Glutamatergic neuron (in vitro differentiated cells): Measurements from ENCODE around the gene FMO4. TPM values are rescaled to one million over a fixed set of nuclear protein-coding genes. Genes with fewer than 3 reads are reported as not detected.
"Not testable (repeated sequence)": the region's sequence is repeated elsewhere in the genome, so short reads cannot be mapped to it uniquely, and the experiment has no call there.

Experiments
- DNase-seq: peaks from one replicate; pipeline ENCODE4 v3.0.0; 2022
- H3K27ac Mint-ChIP-seq: one replicate; pipeline ENCODE4 v1.8.0; 2020; ENCODE audit warnings: mild to moderate bottlenecking, mixed read lengths, inconsistent platforms; ENCODE audit not compliant: unreplicated experiment
- H3K27me3 Mint-ChIP-seq: one replicate; pipeline ENCODE4 v1.8.0; 2020; ENCODE audit warnings: mild to moderate bottlenecking, moderate library complexity, mixed read lengths, inconsistent platforms; ENCODE audit not compliant: unreplicated experiment
- H3K36me3 Mint-ChIP-seq: one replicate; pipeline ENCODE4 v1.8.0; 2020; ENCODE audit warnings: mild to moderate bottlenecking, mixed read lengths, inconsistent platforms; ENCODE audit not compliant: unreplicated experiment
- H3K4me1 Mint-ChIP-seq: one replicate; pipeline ENCODE4 v1.8.0; 2020; ENCODE audit warnings: mild to moderate bottlenecking, low read depth, mixed read lengths, inconsistent platforms; ENCODE audit not compliant: unreplicated experiment
- H3K4me3 Mint-ChIP-seq: one replicate; pipeline ENCODE4 v1.8.0; 2020; ENCODE audit warnings: mild to moderate bottlenecking, mixed read lengths, inconsistent platforms; ENCODE audit not compliant: unreplicated experiment
- H3K9me3 Mint-ChIP-seq: one replicate; pipeline ENCODE4 v1.8.0; 2020; ENCODE audit warnings: mild to moderate bottlenecking, moderate library complexity, mixed read lengths, inconsistent platforms; ENCODE audit not compliant: unreplicated experiment
- CTCF ChIP-seq: fragments of 200-600 bp; sonication (generic); IDR thresholded peaks from one replicate; pipeline ENCODE4 v1.5.0; 2021; ENCODE audit not compliant: partially characterized antibody, unreplicated experiment
- total RNA-seq: library from RNA; stranded (reverse); fragmentation: NEBNext Ultra II Directional; extraction: Animal tissue kit (Norgen Biotek cat#: 25700); gene quantifications from one replicate; pipeline ENCODE4 v1.2.1, GENCODE V29; 2021; ENCODE audit not compliant: unreplicated experiment

FMO4 gene
- total RNA-seq, 1 donor from 2014 or later = 0.56 TPM

DNA sequence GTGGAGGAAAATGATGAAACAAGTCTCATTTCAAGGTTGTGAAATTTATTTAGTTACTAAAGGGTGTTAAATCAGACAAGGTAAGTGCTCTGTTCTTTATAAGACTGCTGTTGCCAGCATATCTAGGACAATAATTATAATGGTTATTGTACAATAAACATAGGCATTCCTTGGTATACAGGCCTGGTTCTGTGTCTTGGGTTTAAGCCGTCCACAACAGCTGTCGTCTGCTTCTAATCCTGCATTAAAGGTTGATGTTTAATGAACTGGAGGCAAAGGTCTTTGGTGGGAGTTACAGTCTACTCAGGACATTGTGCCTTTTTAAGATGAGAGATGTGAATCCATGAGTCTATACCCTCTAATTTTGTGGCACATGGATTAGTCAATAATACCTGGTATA is 23.4 kb upstream of the FMO4 start:
- Mint-ChIP-seq H3K4me3 (no peak overlapping the region), H3K27ac (no peak overlapping the region), H3K27me3 (peaks cover 3% of the 10 kb centered on the region), H3K4me1 (no peaks in the 10 kb centered on the region), H3K36me3 (no peaks in the 10 kb centered on the region), H3K9me3 (peaks cover 5% of the 10 kb centered on the region)
- DNase-seq = no peak
- TF ChIP-seq CTCF = no peak

GRCh38 chr1:171292799-171293198 is 21.2 kb upstream of the FMO4 start:
- DNase-seq = no peak
- H3K27ac Mint-ChIP-seq = no peak overlapping the region
- no peak for TF ChIP-seq CTCF
- peaks cover 3% of the 10 kb centered on the region for H3K27me3 Mint-ChIP-seq
- no peak overlapping the region for H3K4me3 Mint-ChIP-seq
- peaks cover 5% of the 10 kb centered on the region for H3K9me3 Mint-ChIP-seq
- H3K4me1 Mint-ChIP-seq = no peaks in the 10 kb centered on the region
- no peaks in the 10 kb centered on the region for H3K36me3 Mint-ChIP-seq

DNA sequence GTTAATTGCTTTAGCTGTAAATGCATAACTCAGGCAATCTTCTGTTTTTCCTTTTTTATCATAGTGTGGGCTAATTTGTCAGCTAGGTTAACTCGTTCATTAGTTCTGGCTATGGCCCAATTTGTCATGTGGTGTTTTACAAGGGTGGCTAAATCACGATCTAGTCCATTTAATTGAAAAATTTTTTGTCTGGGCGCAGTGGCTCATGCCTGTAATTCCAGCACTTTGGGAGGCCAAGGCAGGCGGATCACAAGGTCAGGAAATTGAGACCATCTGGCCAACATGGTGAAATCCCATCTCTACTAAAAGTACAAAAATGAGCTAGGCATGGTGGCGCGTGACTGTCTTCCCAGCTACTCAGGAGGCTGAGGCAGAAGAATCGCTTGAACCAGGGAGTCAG is 18.6 kb upstream of the FMO4 start:
- H3K27me3 Mint-ChIP-seq, H3K4me1 Mint-ChIP-seq, H3K27ac Mint-ChIP-seq, H3K9me3 Mint-ChIP-seq, H3K36me3 Mint-ChIP-seq, H3K4me3 Mint-ChIP-seq, DNase-seq: not testable (repeated sequence)

DNA sequence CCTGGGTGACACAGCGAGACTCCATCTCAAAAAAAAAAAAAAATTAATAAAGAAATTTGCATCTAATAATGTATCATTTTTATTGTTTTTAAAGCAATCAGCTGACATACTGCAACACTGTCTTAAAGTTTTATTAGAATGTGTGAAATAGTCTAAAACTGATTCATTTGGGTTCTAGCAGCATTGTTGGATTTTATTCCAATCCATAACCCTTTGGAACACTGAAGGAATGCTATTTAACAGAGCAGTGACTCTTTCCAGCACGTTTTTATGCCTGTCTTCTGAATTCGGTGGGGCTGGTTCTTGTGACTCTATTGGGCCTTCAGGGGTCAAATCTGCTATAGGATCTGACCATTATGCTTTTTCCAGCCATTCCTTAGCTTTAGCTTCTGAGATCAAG is 18.2 kb upstream of the FMO4 start:
- no peak for DNase-seq
- H3K27me3 Mint-ChIP-seq = peaks cover 2% of the 10 kb centered on the region
- H3K4me1 Mint-ChIP-seq = no peaks in the 10 kb centered on the region
- no peak overlapping the region for H3K27ac Mint-ChIP-seq
- no peak for TF ChIP-seq CTCF
- H3K9me3 Mint-ChIP-seq = peaks cover 7% of the 10 kb centered on the region
- peaks cover 8% of the 10 kb centered on the region for H3K36me3 Mint-ChIP-seq
- H3K4me3 Mint-ChIP-seq = no peak overlapping the region

GRCh38 chr1:171296897-171297296 is 17.1 kb upstream of the FMO4 start:
- TF ChIP-seq CTCF = no peak
- H3K36me3 Mint-ChIP-seq = peaks cover 13% of the 10 kb centered on the region
- DNase-seq = no peak
- peaks cover 2% of the 10 kb centered on the region for H3K27me3 Mint-ChIP-seq
- H3K4me3 Mint-ChIP-seq = no peak overlapping the region
- peaks cover 7% of the 10 kb centered on the region for H3K9me3 Mint-ChIP-seq
- H3K4me1 Mint-ChIP-seq = no peaks in the 10 kb centered on the region
- H3K27ac Mint-ChIP-seq = no peak overlapping the region

DNA sequence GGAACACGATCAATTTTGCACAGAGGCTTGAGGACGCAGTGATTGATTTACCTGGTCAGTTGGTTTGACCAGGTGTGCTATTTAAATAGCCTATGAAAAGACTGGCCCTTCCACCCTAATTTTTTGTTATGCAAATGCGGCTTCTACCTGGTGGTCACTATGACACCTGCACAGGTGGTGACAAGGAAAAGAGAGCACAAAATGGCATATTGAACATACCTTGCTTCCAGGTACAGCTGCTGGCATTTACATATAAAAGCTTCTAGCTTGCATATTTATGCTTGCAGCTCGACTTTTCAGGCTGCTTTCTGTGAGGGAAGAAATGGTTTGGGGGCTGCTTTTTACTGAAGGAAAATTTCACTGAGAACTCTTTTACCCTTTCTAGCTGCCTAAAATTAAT is 15.3 kb upstream of the FMO4 start:
- DNase-seq = no peak
- H3K4me3 Mint-ChIP-seq = no peak overlapping the region
- peaks cover 12% of the 10 kb centered on the region for H3K9me3 Mint-ChIP-seq

More for the DNA sequence above, 15.3 kb upstream of the FMO4 start:
- Mint-ChIP-seq H3K27ac (no peak overlapping the region), H3K27me3 (no peaks in the 10 kb centered on the region), H3K4me1 (no peaks in the 10 kb centered on the region), H3K36me3 (peaks cover 13% of the 10 kb centered on the region)
- TF ChIP-seq CTCF = no peak
